Bronchial epithelial cell (primary cell): ENCODE data around the gene C3AR1. TPM values are rescaled to one million over a fixed set of nuclear protein-coding genes. Genes with fewer than 3 reads are reported as not detected.

Experiments used
- DNase-seq: peaks from one replicate; pipeline ENCODE4 v3.0.0-alpha.2; 2010; ENCODE audit warnings: low read depth
- FAIRE-seq: peaks from 2 replicates; lab custom pipeline; 2011; peaks lifted over from hg19 to GRCh38; lab: Jason Lieb, UNC
- H3K27me3 ChIP-seq: 2 replicates; pipeline ENCODE4 v1.5.1; 2011; ENCODE audit warnings: low read length; ENCODE audit not compliant: control insufficient read depth, insufficient read depth
- H3K36me3 ChIP-seq: 2 replicates; pipeline ENCODE4 v1.5.1; 2011; ENCODE audit warnings: low read length; ENCODE audit not compliant: control insufficient read depth, insufficient read depth
- H3K4me3 ChIP-seq: 2 replicates; pipeline ENCODE4 v1.5.1; 2011; ENCODE audit warnings: mild to moderate bottlenecking, low read depth, low read length, control low read depth
- CTCF ChIP-seq: IDR thresholded peaks from 2 replicates; pipeline ENCODE4 v1.5.1; 2011; ENCODE audit warnings: mild to moderate bottlenecking, moderate library complexity, low read length, control low read depth, inconsistent platforms; ENCODE audit not compliant: insufficient read depth, severe bottlenecking
- total RNA-seq: library from RNA; depleted of rRNA; stranded (reverse); fragments of >200 nt; gene quantifications from 2 replicates; pipeline ENCODE4 v1.2.1, GENCODE V29; 2014

The C3AR1 gene
- total RNA-seq, 1 donor from 2014 or later, result not detected

GRCh38 chr12:8052679-8053078, 13.5 kb downstream of the C3AR1 start:
- no peak for TF ChIP-seq CTCF
- Histone ChIP-seq H3K36me3 (peaks cover 14% of the 10 kb centered on the region), H3K27me3 (no peaks in the 10 kb centered on the region), H3K4me3 (no peak overlapping the region)
- FAIRE-seq, result no peak
- DNase-seq, result no peak

- DNase-seq (no peak), FAIRE-seq (no peak)
- Histone ChIP-seq H3K36me3 (peaks cover 16% of the 10 kb centered on the region), H3K27me3 (no peaks in the 10 kb centered on the region), H3K4me3 (no peak overlapping the region)
- no peak for TF ChIP-seq CTCF
These were observed 15.4 kb downstream of the C3AR1 start for GRCh38 chr12:8050600-8051250.

- FAIRE-seq (no peak), DNase-seq (no peak)
- peaks cover 19% of the 10 kb centered on the region for H3K36me3 ChIP-seq
- H3K27me3 ChIP-seq, result no peaks in the 10 kb centered on the region
- no peak overlapping the region for H3K4me3 ChIP-seq
- TF ChIP-seq CTCF, result no peak
These were observed 17.3 kb downstream of the C3AR1 start for GRCh38 chr12:8048906-8049305.

GRCh38 chr12:8047842-8048241, 18.3 kb downstream of the C3AR1 start:
- H3K27me3 ChIP-seq, result no peaks in the 10 kb centered on the region
- H3K4me3 ChIP-seq, result no peak overlapping the region
- no peak for TF ChIP-seq CTCF
- DNase-seq (no peak), FAIRE-seq (no peak)
- H3K36me3 ChIP-seq, result peaks cover 19% of the 10 kb centered on the region

- Histone ChIP-seq H3K36me3 (peaks cover 19% of the 10 kb centered on the region), H3K27me3 (no peaks in the 10 kb centered on the region), H3K4me3 (no peak overlapping the region)
- FAIRE-seq, result no peak
- TF ChIP-seq CTCF, result peak; percentile 78
- peak; percentile 59 for DNase-seq
These were observed 19.9 kb downstream of the C3AR1 start for GRCh38 chr12:8045952-8046944.
